ENCODE measurements around the gene SLTM. TPM values are rescaled to one million over a fixed set of nuclear protein-coding genes. Genes with fewer than 3 reads are reported as not detected.
"Not testable (repeated sequence)": the region's sequence is repeated elsewhere in the genome, so short reads cannot be mapped to it uniquely, and the experiment has no call there.

Gene SLTM
- total and polyA plus RNA-seq, 3 experiments from 2014 or later = 91.5 to 113 (median 111) TPM

- ChIA-PET POLR2A (no interaction called here), CTCF (no interaction called here)
- no peak overlapping the region for H3K4me3 Mint-ChIP-seq
- no peak overlapping the region for H3K27ac ChIP-seq (ENCODE audit: low read depth, low read length)
- peaks cover 21% of the 10 kb centered on the region for H3K36me3 ChIP-seq (ENCODE audit: insufficient read depth, low read length)
- H3K36me3 Mint-ChIP-seq = peaks cover 4 to 78% (median 21%) of the 10 kb centered on the region in 3 donors
- no peaks in the 10 kb centered on the region for H3K9me3 ChIP-seq (ENCODE audit: low read length)
- H3K27me3 Mint-ChIP-seq = no peaks in the 10 kb centered on the region
- no peak for DNase-seq
- H3K4me1 Mint-ChIP-seq = peaks cover 57 to 76% (median 68%) of the 10 kb centered on the region in 3 donors
- H3K4me3 ChIP-seq (ENCODE audit: low read length) = no peak overlapping the region
- H3K4me1 ChIP-seq (ENCODE audit: insufficient read depth, low read length) = peaks cover 21% of the 10 kb centered on the region
- H3K9me3 Mint-ChIP-seq = no peaks in the 10 kb centered on the region
- H3K27ac Mint-ChIP-seq = peak overlapping the region in 1 of 8 donors; percentile 9
- no peaks in the 10 kb centered on the region for H3K27me3 ChIP-seq (ENCODE audit: insufficient read depth, low read length, poor library complexity, severe bottlenecking)
Measured at GRCh38 chr15:58910456-58910855, 23.0 kb downstream of the SLTM start.

GRCh38 chr15:58909616-58910015 is 23.9 kb downstream of the SLTM start:
- H3K27me3 Mint-ChIP-seq = no peaks in the 10 kb centered on the region
- no peaks in the 10 kb centered on the region for H3K27me3 ChIP-seq (ENCODE audit: insufficient read depth, low read length, poor library complexity, severe bottlenecking)
- ChIA-PET CTCF (no interaction called here), POLR2A (interaction anchor here (0.5 kb wide), 1 partner anchor 102 kb away, joined by 3 read pairs; no protein-coding TSS in a partner anchor)
- DNase-seq = no peak
- H3K4me3 ChIP-seq (ENCODE audit: low read length) = no peak overlapping the region
- H3K4me1 ChIP-seq (ENCODE audit: insufficient read depth, low read length) = peaks cover 21% of the 10 kb centered on the region
- H3K36me3 Mint-ChIP-seq = peaks cover 0 to 77% (median 20%) of the 10 kb centered on the region in 3 donors
- H3K27ac ChIP-seq (ENCODE audit: low read depth, low read length) = no peak overlapping the region
- H3K4me1 Mint-ChIP-seq = peaks cover 54 to 72% (median 65%) of the 10 kb centered on the region in 3 donors
- H3K9me3 Mint-ChIP-seq = no peaks in the 10 kb centered on the region
- H3K27ac Mint-ChIP-seq = peak overlapping the region in 6 of 8 donors; percentile 4 to 48 (median 17)
- no peaks in the 10 kb centered on the region for H3K9me3 ChIP-seq (ENCODE audit: low read length)
- peak overlapping the region in 1 of 7 donors; percentile 63 for H3K4me3 Mint-ChIP-seq
- peaks cover 16% of the 10 kb centered on the region for H3K36me3 ChIP-seq (ENCODE audit: insufficient read depth, low read length)

GRCh38 chr15:58908550-58909309 is 24.7 kb downstream of the SLTM start:
- Mint-ChIP-seq H3K4me3 (peak overlapping the region in 1 of 7 donors; percentile 53), H3K4me1 (peaks cover 47 to 64% (median 59%) of the 10 kb centered on the region in 3 donors), H3K27me3 (no peaks in the 10 kb centered on the region), H3K36me3 (peaks cover 0 to 76% (median 15%) of the 10 kb centered on the region in 3 donors), H3K9me3 (no peaks in the 10 kb centered on the region), H3K27ac (peak overlapping the region in 3 of 8 donors; percentile 3 to 52 (median 44))
- Histone ChIP-seq H3K9me3 (ENCODE audit: low read length) (no peaks in the 10 kb centered on the region), H3K27me3 (ENCODE audit: insufficient read depth, low read length, poor library complexity, severe bottlenecking) (no peaks in the 10 kb centered on the region), H3K36me3 (ENCODE audit: insufficient read depth, low read length) (peaks cover 14% of the 10 kb centered on the region), H3K27ac (ENCODE audit: low read depth, low read length) (no peak overlapping the region), H3K4me3 (ENCODE audit: low read length) (no peak overlapping the region), H3K4me1 (ENCODE audit: insufficient read depth, low read length) (peaks cover 21% of the 10 kb centered on the region)
- POLR2A ChIA-PET = no interaction called here
- CTCF ChIA-PET = no interaction called here
- DNase-seq = peak in 1 of 5 donors; percentile 13

GRCh38 chr15:58900631-58901030 is 32.8 kb downstream of the SLTM start:
- no peak overlapping the region for H3K4me3 Mint-ChIP-seq
- Histone ChIP-seq H3K9me3 (ENCODE audit: low read length) (no peaks in the 10 kb centered on the region), H3K27ac (ENCODE audit: low read depth, low read length) (no peak overlapping the region), H3K27me3 (ENCODE audit: insufficient read depth, low read length, poor library complexity, severe bottlenecking) (no peaks in the 10 kb centered on the region), H3K4me1 (ENCODE audit: insufficient read depth, low read length) (no peaks in the 10 kb centered on the region), H3K4me3 (ENCODE audit: low read length) (no peak overlapping the region), H3K36me3 (ENCODE audit: insufficient read depth, low read length) (peaks cover 35% of the 10 kb centered on the region)
- no peak for DNase-seq
- ChIA-PET CTCF (no interaction called here), POLR2A (no interaction called here)
- no peaks in the 10 kb centered on the region for H3K9me3 Mint-ChIP-seq
- H3K36me3 Mint-ChIP-seq = peaks cover 0 to 73% (median 15%) of the 10 kb centered on the region in 3 donors
- H3K4me1 Mint-ChIP-seq = peaks cover 23 to 29% (median 27%) of the 10 kb centered on the region in 3 donors
- H3K27ac Mint-ChIP-seq = no peak overlapping the region
- no peaks in the 10 kb centered on the region for H3K27me3 Mint-ChIP-seq

- no peaks in the 10 kb centered on the region for H3K27me3 ChIP-seq (ENCODE audit: insufficient read depth, low read length, poor library complexity, severe bottlenecking)
- no peak for DNase-seq
- H3K27me3 Mint-ChIP-seq = no peaks in the 10 kb centered on the region
- H3K9me3 ChIP-seq (ENCODE audit: low read length) = no peaks in the 10 kb centered on the region
- H3K36me3 ChIP-seq (ENCODE audit: insufficient read depth, low read length) = peaks cover 52% of the 10 kb centered on the region
- peak overlapping the region in 4 of 8 donors; percentile 10 to 68 (median 58) for H3K27ac Mint-ChIP-seq
- CTCF ChIA-PET = no interaction called here
- peaks cover 0 to 80% (median 26%) of the 10 kb centered on the region in 3 donors for H3K36me3 Mint-ChIP-seq
- peaks cover 23 to 29% (median 27%) of the 10 kb centered on the region in 3 donors for H3K4me1 Mint-ChIP-seq
- POLR2A ChIA-PET = no interaction called here
- H3K27ac ChIP-seq (ENCODE audit: low read depth, low read length) = no peak overlapping the region
- no peak overlapping the region for H3K4me3 Mint-ChIP-seq
- H3K9me3 Mint-ChIP-seq = no peaks in the 10 kb centered on the region
- no peak overlapping the region for H3K4me3 ChIP-seq (ENCODE audit: low read length)
- H3K4me1 ChIP-seq (ENCODE audit: insufficient read depth, low read length) = no peaks in the 10 kb centered on the region
Measured at GRCh38 chr15:58898150-58898680, 35.3 kb downstream of the SLTM start.

GRCh38 chr15:58889363-58889762 is 44.1 kb downstream of the SLTM start:
- Histone ChIP-seq H3K4me3 (ENCODE audit: low read length) (no peak overlapping the region), H3K36me3 (ENCODE audit: insufficient read depth, low read length) (peaks cover 81% of the 10 kb centered on the region), H3K9me3 (ENCODE audit: low read length) (no peaks in the 10 kb centered on the region), H3K27ac (ENCODE audit: low read depth, low read length) (no peak overlapping the region), H3K27me3 (ENCODE audit: insufficient read depth, low read length, poor library complexity, severe bottlenecking) (no peaks in the 10 kb centered on the region), H3K4me1 (ENCODE audit: insufficient read depth, low read length) (no peaks in the 10 kb centered on the region)
- no peaks in the 10 kb centered on the region for H3K27me3 Mint-ChIP-seq
- H3K9me3 Mint-ChIP-seq = no peaks in the 10 kb centered on the region
- H3K27ac Mint-ChIP-seq = peak overlapping the region in 4 of 8 donors; percentile 17 to 58 (median 32)
- no peak for DNase-seq
- CTCF ChIA-PET = no interaction called here
- peaks cover 19 to 92% (median 50%) of the 10 kb centered on the region in 3 donors for H3K36me3 Mint-ChIP-seq
- H3K4me1 Mint-ChIP-seq = peaks cover 0 to 5% (median 0%) of the 10 kb centered on the region in 3 donors
- POLR2A ChIA-PET = no interaction called here
- H3K4me3 Mint-ChIP-seq = no peak overlapping the region

- no peaks in the 10 kb centered on the region for H3K9me3 Mint-ChIP-seq
- H3K4me3 Mint-ChIP-seq = no peak overlapping the region
- H3K36me3 Mint-ChIP-seq = peaks cover 20 to 89% (median 49%) of the 10 kb centered on the region in 3 donors
- no peak for DNase-seq
- H3K27me3 Mint-ChIP-seq = no peaks in the 10 kb centered on the region
- H3K4me1 Mint-ChIP-seq = peaks cover 0 to 5% (median 0%) of the 10 kb centered on the region in 3 donors
- peaks cover 82% of the 10 kb centered on the region for H3K36me3 ChIP-seq (ENCODE audit: insufficient read depth, low read length)
- POLR2A ChIA-PET = no interaction called here
- H3K27me3 ChIP-seq (ENCODE audit: insufficient read depth, low read length, poor library complexity, severe bottlenecking) = no peaks in the 10 kb centered on the region
- no peaks in the 10 kb centered on the region for H3K4me1 ChIP-seq (ENCODE audit: insufficient read depth, low read length)
- H3K4me3 ChIP-seq (ENCODE audit: low read length) = no peak overlapping the region
- no peak overlapping the region for H3K27ac ChIP-seq (ENCODE audit: low read depth, low read length)
- peak overlapping the region in 2 of 8 donors; percentile 41 to 81 for H3K27ac Mint-ChIP-seq
- no peaks in the 10 kb centered on the region for H3K9me3 ChIP-seq (ENCODE audit: low read length)
- CTCF ChIA-PET = no interaction called here
Measured at GRCh38 chr15:58886921-58887320, 46.6 kb downstream of the SLTM start.

- H3K9me3 ChIP-seq (ENCODE audit: low read length); H3K4me3 Mint-ChIP-seq; H3K27me3 ChIP-seq (ENCODE audit: insufficient read depth, low read length, poor library complexity, severe bottlenecking); H3K4me1 ChIP-seq (ENCODE audit: insufficient read depth, low read length); CTCF ChIA-PET; H3K27me3 Mint-ChIP-seq; H3K4me1 Mint-ChIP-seq; H3K9me3 Mint-ChIP-seq; H3K4me3 ChIP-seq (ENCODE audit: low read length); POLR2A ChIA-PET; H3K27ac ChIP-seq (ENCODE audit: low read depth, low read length); DNase-seq: not testable (repeated sequence)
- H3K36me3 Mint-ChIP-seq = peaks cover 18 to 91% (median 55%) of the 10 kb centered on the region in 3 donors
- peak overlapping the region in 1 of 8 donors; percentile 17 for H3K27ac Mint-ChIP-seq
- H3K36me3 ChIP-seq (ENCODE audit: insufficient read depth, low read length) = peaks cover 69% of the 10 kb centered on the region
Measured at GRCh38 chr15:58883926-58884325, 49.6 kb downstream of the SLTM start.
